HepG2 (cell line): Measurements from ENCODE around the gene CTF1. TPM values are rescaled to one million over a fixed set of nuclear protein-coding genes. Genes with fewer than 3 reads are reported as not detected.

Source experiments
- ATAC-seq: fragments of 200-7000 bp; cut with Tn5 transposase; 3 replicates; pipeline ENCODE4 v1.9.1; 2020; ENCODE audit warnings: mild to moderate bottlenecking, moderate library complexity
- BruUV-seq: library from RNA; stranded (reverse); fragments of 400-500 nt; replicated peaks from 2 replicates; lab custom pipeline; 2021; lab: Mats Ljungman, UMichigan
- CTCF ChIA-PET: fragments of 300-600 bp; formaldehyde crosslinking; extraction: SDS; loops from one replicate; lab custom pipeline; 2021; ENCODE audit warnings: low total read pairs, inconsistent platforms, low intra/inter-chr PET ratio; lab: Yijun Ruan, JAX
- POLR2A ChIA-PET: fragments of 350-600 bp; sonication (Branson Sonifier 250); formaldehyde crosslinking; loops from one replicate; lab custom pipeline; 2020; ENCODE audit warnings: antibody characterized with exemption, inconsistent platforms; lab: Yijun Ruan, JAX
- DNase-seq: peaks from one replicate; pipeline ENCODE4 v3.0.0-alpha.2; 2015; ENCODE audit warnings: low spot score
- FAIRE-seq: peaks from 3 replicates; lab custom pipeline; 2011; peaks lifted over from hg19 to GRCh38; lab: Jason Lieb, UNC
- H2AFZ ChIP-seq: one replicate; pipeline ENCODE4 v1.6.1; 2011; ENCODE audit warnings: low read length, inconsistent platforms
- H3K27ac ChIP-seq: fragments of 300-600 bp; 3 replicates; pipeline ENCODE4 v1.8.0; 2011; ENCODE audit warnings: mixed run types, mild to moderate bottlenecking, mixed read lengths, low read length, inconsistent platforms; ENCODE audit not compliant: insufficient read depth; ENCODE audit errors: extremely low read length
- H3K27me3 ChIP-seq, 2 experiments: fragments of 200-600 bp in 1 of 2; 2 replicates in 1 of 2; 3 replicates in 1 of 2; pipeline versions ENCODE4 v1.6.0 to v1.8.0; 2011; ENCODE audit warnings: low read length in 2 of 2, mild to moderate bottlenecking in 2 of 2, moderate library complexity in 2 of 2, inconsistent platforms in 1 of 2; ENCODE audit not compliant: insufficient read depth in 2 of 2, control insufficient read depth in 1 of 2
- H3K36me3 ChIP-seq, 2 experiments: fragments of 200-600 bp in 1 of 2; replicated peaks in 1 of 2; 2 replicates in 1 of 2; 3 replicates in 1 of 2; pipeline versions ENCODE4 v1.5.1 to v1.8.0; 2011; ENCODE audit warnings: low read length in 2 of 2, inconsistent platforms in 1 of 2; ENCODE audit not compliant: insufficient read depth in 2 of 2, control insufficient read depth in 1 of 2
- H3K4me1 ChIP-seq: 2 replicates; pipeline ENCODE4 v1.5.1; 2012; ENCODE audit warnings: low read length, inconsistent platforms; ENCODE audit not compliant: insufficient read depth
- H3K4me2 ChIP-seq: 2 replicates; pipeline ENCODE4 v1.6.0; 2011; ENCODE audit warnings: low read depth, low read length, inconsistent platforms
- H3K4me3 ChIP-seq, 3 experiments: fragments of 200-600 bp in 1 of 3; sonication (generic), shearing (Covaris generic) in 1 of 3; replicated peaks in 1 of 3; 2 replicates each; pipeline ENCODE4 v1.5.1; 2011 to 2016; ENCODE audit warnings: low read length in 3 of 3, inconsistent platforms in 2 of 3, low read depth in 2 of 3, mild to moderate bottlenecking in 2 of 3, control low read depth in 1 of 3, mixed read lengths in 1 of 3; ENCODE audit not compliant: insufficient read depth in 1 of 3
- H3K79me2 ChIP-seq: one replicate; pipeline ENCODE4 v1.6.1; 2011; ENCODE audit warnings: low read length, inconsistent platforms; ENCODE audit not compliant: insufficient read depth
- H3K9ac ChIP-seq: 2 replicates; pipeline ENCODE4 v1.6.0; 2011; ENCODE audit warnings: mild to moderate bottlenecking, low read depth, low read length, inconsistent platforms; ENCODE audit not compliant: insufficient read depth
- H3K9me3 ChIP-seq: 2 replicates; pipeline ENCODE4 v1.5.1; 2012; ENCODE audit warnings: mild to moderate bottlenecking, low read length
- H4K20me1 ChIP-seq: 2 replicates; pipeline ENCODE4 v1.6.0; 2011; ENCODE audit warnings: inconsistent platforms, mild to moderate bottlenecking, low read length, moderate library complexity; ENCODE audit not compliant: insufficient read depth
- ARHGAP35 ChIP-seq: sonication (generic); formaldehyde crosslinking; IDR thresholded peaks from 2 replicates; pipeline ENCODE4 v1.9.0; 2022; ENCODE audit warnings: mild to moderate bottlenecking, inconsistent platforms, moderate library complexity, missing genetic modification reagents, borderline replicate concordance
- FOXA3 ChIP-seq: IDR thresholded peaks from 2 replicates; pipeline ENCODE4 v1.6.1; 2016; ENCODE audit warnings: missing genetic modification reagents, missing compliant biosample characterization
- HINFP ChIP-seq: sonication (generic); formaldehyde crosslinking; IDR thresholded peaks from 2 replicates; pipeline ENCODE4 v1.4.0; 2020; ENCODE audit warnings: low read depth, mild to moderate bottlenecking, missing genetic modification reagents
- HNF1B ChIP-seq: sonication (generic); formaldehyde crosslinking; IDR thresholded peaks from 2 replicates; pipeline ENCODE4 v1.5.1; 2020; ENCODE audit warnings: mild to moderate bottlenecking, moderate library complexity, missing genetic modification reagents
- IKZF5 ChIP-seq: IDR thresholded peaks from 2 replicates; pipeline ENCODE4 v1.6.1; 2018; ENCODE audit warnings: missing genetic modification reagents, mild to moderate bottlenecking, missing compliant biosample characterization
- MLLT10 ChIP-seq: sonication (generic); formaldehyde crosslinking; IDR thresholded peaks from 2 replicates; pipeline ENCODE4 v1.4.0; 2020; ENCODE audit warnings: missing genetic modification reagents
- SPEN ChIP-seq: sonication (generic); formaldehyde crosslinking; IDR thresholded peaks from 2 replicates; pipeline ENCODE4 v1.5.1; 2020; ENCODE audit warnings: low read depth, mild to moderate bottlenecking, missing genetic modification reagents
- ZBTB33 ChIP-seq: sonication (generic); formaldehyde crosslinking; IDR thresholded peaks from 2 replicates; pipeline ENCODE4 v1.4.0; 2020; ENCODE audit warnings: missing genetic modification reagents
- ZNF263 ChIP-seq: sonication (generic); formaldehyde crosslinking; IDR thresholded peaks from 2 replicates; pipeline ENCODE4 v1.4.0; 2020; ENCODE audit warnings: missing genetic modification reagents
- ZNF761 ChIP-seq: sonication (generic); formaldehyde crosslinking; conservative IDR thresholded peaks from 2 replicates; pipeline ENCODE4 v1.4.0; 2020; ENCODE audit warnings: mild to moderate bottlenecking, missing genetic modification reagents
- WGBS: methylation state at CpG from one replicate; pipeline ENCODE4 v1.1.6; 2017; ENCODE audit warnings: low lambda C conversion rate; 5-methylcytosine and 5-hydroxymethylcytosine counted together
- in situ Hi-C: cut with HindIII; loops from 2 replicates; pipeline ENCODE4 v1.10.0; 2017; ENCODE audit warnings: low pct_unique_long_range_greater_than_20kb; ENCODE audit not compliant: extremely low pct_ligation_motif_present
- intact Hi-C: fragments of 100-400 bp; cut with micrococcal nuclease; formaldehyde crosslinking; loops from one replicate; pipeline ENCODE4 v1.10.0; 2022; ENCODE audit not compliant: unreplicated experiment
- polyA plus RNA-seq, 8 experiments: library from polyadenylated mRNA; depleted of rRNA in 3 of 8; stranded (reverse) in 7 of 8; unstranded in 1 of 8; fragments of >200 nt; fragmentation: Illumina TruSeq in 4 of 8; extraction: Trizol in 4 of 8; gene quantifications; 2 replicates each; pipeline versions ENCODE4 v1.2.1 to v1.2.3, GENCODE V29; 2011 to 2016; ENCODE audit warnings: low read depth in 4 of 8, missing spikeins in 1 of 8, mixed read lengths in 1 of 8; ENCODE audit not compliant: insufficient read depth in 1 of 8
- total RNA-seq, 5 experiments: library from RNA; depleted of rRNA; stranded (reverse); fragments of >200 nt; fragmentation: Illumina TruSeq; extraction: Trizol; gene quantifications; 2 replicates each; pipeline ENCODE4 v1.2.3, GENCODE V29; 2016; ENCODE audit warnings: low read depth in 1 of 5

CTF1 gene
- total and polyA plus RNA-seq, 2 of the 13 experiments (the other 11 are each of a cell fraction or from before 2014, with no cell fraction given), result 0.13 to 1.8 TPM

- TF ChIP-seq HNF1B (CRISPR knock-in tag), result peak; percentile 14; the same call in 1 of the 2 replicates
- 0 out of 2 replicates have a peak, but pooled peaks have one; percentile 22 for TF ChIP-seq ZNF761 (CRISPR knock-in tag)
- peak; percentile 2; the same call in 1 of the 2 replicates for TF ChIP-seq ZBTB33 (CRISPR knock-in tag)
Observed at GRCh38 chr16:30894540-30895368, 1.7 kb upstream of the CTF1 start (continued).

GRCh38 chr16:30895627-30896260 is 670 bp upstream of the CTF1 start:
- Histone ChIP-seq H3K4me3 (peak overlapping the region; percentile 64 to 84 (median 64); a peak in 5 of 6 replicates), H3K36me3 (peaks cover 0 to 3% of the 10 kb centered on the region in 2 experiments; a peak in 2 of 5 replicates), H3K27ac (peak overlapping the region; percentile 70), H3K27me3 (no peaks in the 10 kb centered on the region), H3K9me3 (no peaks in the 10 kb centered on the region), H3K4me2 (peak overlapping the region; percentile 88), H3K9ac (peak overlapping the region; percentile 70), H3K79me2 (peaks cover 8% of the 10 kb centered on the region), H2AFZ (peak overlapping the region; percentile 35), H3K4me1 (peaks cover 74% of the 10 kb centered on the region), H4K20me1 (no peaks in the 10 kb centered on the region)
- ChIA-PET CTCF (no interaction called here), POLR2A (interaction anchor here (0.8 to 2.2 kb wide), 9 partner anchors 9 to 197 kb away, joined by 3 to 18 read pairs (median 3); partner anchors contain the start of gene SRCAP)
- FAIRE-seq (no peak), DNase-seq (no peak), ATAC-seq (no peak)
- no TSS peak for BruUV-seq
- in situ Hi-C loops (loop anchor here (10.0 kb wide), 1 partner anchor 51 kb away; no protein-coding TSS in a partner anchor), intact Hi-C loops (loop anchor here (2.0 kb wide), 2 partner anchors 21 to 51 kb away; no protein-coding TSS in a partner anchor)
- 82% methylated on average over 29 of the region's 32 CpGs for WGBS
- TF ChIP-seq FOXA3, result no peak
- no peak for TF ChIP-seq ZNF263 (CRISPR knock-in tag)
- TF ChIP-seq HINFP (CRISPR knock-in tag), result no peak
- no peak for TF ChIP-seq MLLT10 (CRISPR knock-in tag)
- TF ChIP-seq IKZF5 (CRISPR knock-in tag), result no peak
- 0 out of 2 replicates have a peak, but pooled peaks have one; percentile 9 for TF ChIP-seq ARHGAP35 (CRISPR knock-in tag)
- TF ChIP-seq SPEN (CRISPR knock-in tag), result peak; percentile 15; the same call in 1 of the 2 replicates
